CD8-positive, alpha-beta memory T cell (primary cell): ENCODE results near the gene GEMIN5. TPM values are rescaled to one million over a fixed set of nuclear protein-coding genes. Genes with fewer than 3 reads are reported as not detected.
"Not testable (repeated sequence)": the region's sequence is repeated elsewhere in the genome, so short reads cannot be mapped to it uniquely, and the experiment has no call there.

ENCODE experiments used
- CTCF ChIA-PET: fragments of 350-600 bp; sonication (Branson Sonifier 250); formaldehyde crosslinking; loops from one replicate; lab custom pipeline; 2021; ENCODE audit warnings: antibody characterized with exemption; lab: Charles Lee
- POLR2A ChIA-PET: fragments of 350-600 bp; sonication (Branson Sonifier 250); formaldehyde crosslinking; loops from one replicate; lab custom pipeline; 2021; ENCODE audit warnings: antibody characterized with exemption; lab: Charles Lee
- DNase-seq, 5 donors: peaks; one replicate each; pipeline versions ENCODE4 v3.0.0 to v3.0.0-alpha.2; 2020 to 2022; ENCODE audit warnings: mixed read lengths in 1 of 5
- H3K27ac ChIP-seq: one replicate; pipeline ENCODE4 v1.7.0; 2013; ENCODE audit warnings: low read depth, mild to moderate bottlenecking, low read length, moderate library complexity
- H3K27me3 ChIP-seq: 2 replicates; pipeline ENCODE4 v1.7.0; 2013; ENCODE audit warnings: low read length, mild to moderate bottlenecking; ENCODE audit not compliant: insufficient read depth, poor library complexity, severe bottlenecking
- H3K36me3 ChIP-seq: 2 replicates; pipeline ENCODE4 v1.7.0; 2013; ENCODE audit warnings: mild to moderate bottlenecking, low read length, moderate library complexity; ENCODE audit not compliant: insufficient read depth
- H3K4me1 ChIP-seq: 2 replicates; pipeline ENCODE4 v1.7.0; 2013; ENCODE audit warnings: mild to moderate bottlenecking, low read length, moderate library complexity; ENCODE audit not compliant: insufficient read depth
- H3K4me3 ChIP-seq: 2 replicates; pipeline ENCODE4 v1.7.0; 2013; ENCODE audit warnings: mild to moderate bottlenecking, low read length
- H3K9me3 ChIP-seq: 2 replicates; pipeline ENCODE4 v1.7.0; 2013; ENCODE audit warnings: mild to moderate bottlenecking, low read length
- H3K27ac Mint-ChIP-seq, 8 donors: one replicate each; pipeline ENCODE4 v1.8.0; 2020 to 2021; ENCODE audit warnings: mixed read lengths in 8 of 8, mild to moderate bottlenecking in 6 of 8, inconsistent platforms in 3 of 8, moderate library complexity in 3 of 8
- H3K27me3 Mint-ChIP-seq, 2 donors: one replicate each; pipeline ENCODE4 v1.8.0; 2020 to 2021; ENCODE audit warnings: mixed read lengths in 2 of 2, mild to moderate bottlenecking in 1 of 2, moderate library complexity in 1 of 2
- H3K36me3 Mint-ChIP-seq, 3 donors: one replicate each; pipeline ENCODE4 v1.8.0; 2020 to 2021; ENCODE audit warnings: mixed read lengths in 3 of 3, inconsistent platforms in 1 of 3, mild to moderate bottlenecking in 1 of 3
- H3K4me1 Mint-ChIP-seq, 3 donors: one replicate each; pipeline ENCODE4 v1.8.0; 2020 to 2021; ENCODE audit warnings: mixed read lengths in 3 of 3, inconsistent platforms in 1 of 3, mild to moderate bottlenecking in 1 of 3
- H3K4me3 Mint-ChIP-seq, 7 donors: one replicate each; pipeline ENCODE4 v1.8.0; 2020 to 2021; ENCODE audit warnings: mixed read lengths in 7 of 7, mild to moderate bottlenecking in 6 of 7, moderate library complexity in 4 of 7, inconsistent platforms in 2 of 7
- H3K9me3 Mint-ChIP-seq, 5 donors: one replicate each; pipeline ENCODE4 v1.8.0; 2020 to 2022; ENCODE audit warnings: mixed read lengths in 5 of 5, mild to moderate bottlenecking in 3 of 5, moderate library complexity in 2 of 5, inconsistent platforms in 1 of 5
- polyA plus RNA-seq: library from polyadenylated mRNA; unstranded; fragments of 300-500 nt; fragmentation: Illumina TruSeq; gene quantifications from one replicate; pipeline ENCODE4 v1.2.3, GENCODE V29; 2021
- total RNA-seq, 2 experiments: library from RNA; stranded (reverse); gene quantifications; one replicate each; pipeline ENCODE4 v1.2.3, GENCODE V29; 2021

GEMIN5 gene
- total and polyA plus RNA-seq, 3 experiments from 2014 or later, result 10.8 to 45.2 (median 42.1) TPM

- ChIA-PET POLR2A (no interaction called here), CTCF (no interaction called here)
- Histone ChIP-seq H3K9me3 (no peaks in the 10 kb centered on the region), H3K36me3 (no peaks in the 10 kb centered on the region), H3K4me1 (peaks cover 36% of the 10 kb centered on the region), H3K27me3 (no peaks in the 10 kb centered on the region), H3K4me3 (peak overlapping the region; percentile 92), H3K27ac (peak overlapping the region; percentile 74)
- H3K27me3 Mint-ChIP-seq, result peaks cover 0 to 3% of the 10 kb centered on the region in 2 donors
- H3K9me3 Mint-ChIP-seq, result peaks cover 0 to 1% (median 0%) of the 10 kb centered on the region in 5 donors
- H3K27ac Mint-ChIP-seq, result peak overlapping the region; percentile 95 to 99 (median 98)
- H3K4me3 Mint-ChIP-seq, result peak overlapping the region; percentile 95 to 100 (median 99)
- DNase-seq, result no peak
- H3K4me1 Mint-ChIP-seq, result peaks cover 47 to 65% (median 63%) of the 10 kb centered on the region in 3 donors
- H3K36me3 Mint-ChIP-seq, result peaks cover 0 to 20% (median 0%) of the 10 kb centered on the region in 3 donors
Measured at GRCh38 chr5:154940375-154940771, 2.4 kb upstream of the GEMIN5 start.

- H3K4me3 ChIP-seq, CTCF ChIA-PET, DNase-seq, H3K27me3 Mint-ChIP-seq, H3K27ac ChIP-seq, H3K27me3 ChIP-seq, H3K9me3 ChIP-seq, H3K9me3 Mint-ChIP-seq, POLR2A ChIA-PET, H3K36me3 ChIP-seq: not testable (repeated sequence)
- Mint-ChIP-seq H3K4me3 (peak overlapping the region; percentile 34 to 98 (median 66)), H3K27ac (peak overlapping the region in 6 of 8 donors; percentile 4 to 99 (median 66)), H3K36me3 (peaks cover 0 to 30% (median 6%) of the 10 kb centered on the region in 3 donors), H3K4me1 (peaks cover 49 to 72% (median 70%) of the 10 kb centered on the region in 3 donors)
- peaks cover 35% of the 10 kb centered on the region for H3K4me1 ChIP-seq
Measured at GRCh38 chr5:154939387-154939786, 1.4 kb upstream of the GEMIN5 start.

- DNase-seq, result no peak
- POLR2A ChIA-PET, result no interaction called here
- Histone ChIP-seq H3K4me1 (peaks cover 25% of the 10 kb centered on the region), H3K27ac (peak overlapping the region; percentile 41), H3K9me3 (no peaks in the 10 kb centered on the region), H3K36me3 (peaks cover 4% of the 10 kb centered on the region), H3K27me3 (no peaks in the 10 kb centered on the region), H3K4me3 (peak overlapping the region; percentile 88)
- Mint-ChIP-seq H3K4me1 (peaks cover 44 to 65% (median 59%) of the 10 kb centered on the region in 3 donors), H3K9me3 (peaks cover 0 to 1% (median 0%) of the 10 kb centered on the region in 5 donors), H3K27ac (peak overlapping the region in 6 of 8 donors; percentile 32 to 91 (median 64)), H3K27me3 (peaks cover 0 to 3% of the 10 kb centered on the region in 2 donors), H3K4me3 (peak overlapping the region; percentile 89 to 94 (median 91)), H3K36me3 (peaks cover 3 to 29% (median 9%) of the 10 kb centered on the region in 3 donors)
- CTCF ChIA-PET, result interaction anchor here (1.4 kb wide), 1 partner anchor 287 kb away, joined by 4 read pairs; no protein-coding TSS in a partner anchor
Measured at GRCh38 chr5:154937186-154937717, 759 bp downstream of the GEMIN5 start.

GRCh38 chr5:154934881-154935280, 3.1 kb downstream of the GEMIN5 start:
- H3K4me3 Mint-ChIP-seq, result no peak overlapping the region
- ChIA-PET CTCF (no interaction called here), POLR2A (no interaction called here)
- Histone ChIP-seq H3K27me3 (no peaks in the 10 kb centered on the region), H3K4me1 (peaks cover 13% of the 10 kb centered on the region), H3K36me3 (peaks cover 13% of the 10 kb centered on the region), H3K9me3 (no peaks in the 10 kb centered on the region), H3K4me3 (no peak overlapping the region), H3K27ac (no peak overlapping the region)
- no peaks in the 10 kb centered on the region for H3K27me3 Mint-ChIP-seq
- peaks cover 30 to 45% (median 38%) of the 10 kb centered on the region in 3 donors for H3K4me1 Mint-ChIP-seq
- peak overlapping the region in 1 of 8 donors; percentile 64 for H3K27ac Mint-ChIP-seq
- no peak for DNase-seq
- peaks cover 3 to 41% (median 16%) of the 10 kb centered on the region in 3 donors for H3K36me3 Mint-ChIP-seq
- no peaks in the 10 kb centered on the region for H3K9me3 Mint-ChIP-seq

GRCh38 chr5:154933537-154933936, 4.5 kb downstream of the GEMIN5 start:
- Mint-ChIP-seq H3K4me3 (no peak overlapping the region), H3K36me3 (peaks cover 3 to 50% (median 16%) of the 10 kb centered on the region in 3 donors), H3K27ac (peak overlapping the region in 1 of 8 donors; percentile 51), H3K9me3 (no peaks in the 10 kb centered on the region), H3K27me3 (no peaks in the 10 kb centered on the region), H3K4me1 (peaks cover 25 to 38% (median 28%) of the 10 kb centered on the region in 3 donors)
- Histone ChIP-seq H3K4me3 (no peak overlapping the region), H3K27ac (no peak overlapping the region), H3K9me3 (no peaks in the 10 kb centered on the region), H3K4me1 (peaks cover 13% of the 10 kb centered on the region), H3K27me3 (no peaks in the 10 kb centered on the region), H3K36me3 (peaks cover 18% of the 10 kb centered on the region)
- DNase-seq, result no peak
- ChIA-PET POLR2A (no interaction called here), CTCF (no interaction called here)

- ChIA-PET CTCF (no interaction called here), POLR2A (no interaction called here)
- DNase-seq, result no peak
- Mint-ChIP-seq H3K9me3 (no peaks in the 10 kb centered on the region), H3K4me1 (no peaks in the 10 kb centered on the region), H3K4me3 (no peak overlapping the region), H3K27ac (no peak overlapping the region), H3K27me3 (no peaks in the 10 kb centered on the region), H3K36me3 (peaks cover 9 to 77% (median 24%) of the 10 kb centered on the region in 3 donors)
- Histone ChIP-seq H3K4me1 (no peaks in the 10 kb centered on the region), H3K27me3 (no peaks in the 10 kb centered on the region), H3K36me3 (peaks cover 26% of the 10 kb centered on the region), H3K27ac (no peak overlapping the region), H3K9me3 (no peaks in the 10 kb centered on the region), H3K4me3 (no peak overlapping the region)
Measured at GRCh38 chr5:154923441-154924430, 14.3 kb downstream of the GEMIN5 start.

GRCh38 chr5:154917757-154918156, 20.3 kb downstream of the GEMIN5 start:
- Mint-ChIP-seq H3K36me3 (peaks cover 0 to 66% (median 17%) of the 10 kb centered on the region in 3 donors), H3K4me1 (no peaks in the 10 kb centered on the region), H3K4me3 (no peak overlapping the region), H3K27me3 (no peaks in the 10 kb centered on the region), H3K9me3 (no peaks in the 10 kb centered on the region), H3K27ac (no peak overlapping the region)
- DNase-seq, result no peak
- no peak overlapping the region for H3K4me3 ChIP-seq
- ChIA-PET CTCF (interaction anchor here (1.2 kb wide), 1 partner anchor 14 kb away, joined by 3 read pairs; no protein-coding TSS in a partner anchor), POLR2A (no interaction called here)
- peaks cover 23% of the 10 kb centered on the region for H3K36me3 ChIP-seq
- H3K27me3 ChIP-seq, result no peaks in the 10 kb centered on the region
- no peak overlapping the region for H3K27ac ChIP-seq
- no peaks in the 10 kb centered on the region for H3K9me3 ChIP-seq
- H3K4me1 ChIP-seq, result no peaks in the 10 kb centered on the region
